Measurements from ENCODE around the gene MRM3.

Gene MRM3

DNA sequence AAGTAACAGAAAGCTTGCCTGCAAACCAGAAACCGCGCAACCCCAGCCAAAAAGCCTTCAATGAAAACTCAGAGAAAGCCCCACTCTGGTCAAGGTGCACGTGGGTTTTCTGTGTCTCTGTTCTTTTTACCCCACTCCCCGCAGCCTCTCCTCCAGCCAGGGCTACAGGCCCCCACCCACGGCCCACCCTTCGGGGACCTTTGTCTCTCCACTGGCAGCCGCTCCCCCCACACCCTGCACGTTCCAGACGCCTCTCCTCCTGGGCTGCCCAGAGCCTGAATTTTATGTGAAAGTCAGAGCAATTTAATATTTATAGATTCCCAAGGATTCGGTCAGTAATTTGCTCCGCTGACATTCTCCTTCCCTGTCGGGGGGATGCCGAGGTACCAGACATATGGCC is 24.2 kb downstream of the MRM3 start:
- TF ChIP-seq ZNF530 (tag by site-specific recombination; IDR thresholded peaks at IDR 0.05; ENCODE audit: low read depth), result no peak
- no peak for TF ChIP-seq ZNF112 (tag by site-specific recombination; IDR thresholded peaks at IDR 0.05)
- no peak for TF ChIP-seq ZNF350 (tag by site-specific recombination; IDR thresholded peaks at IDR 0.05)
- no peak for TF ChIP-seq ZNF707 (tag by site-specific recombination; IDR thresholded peaks at IDR 0.05)
- TF ChIP-seq, protein P1, sequence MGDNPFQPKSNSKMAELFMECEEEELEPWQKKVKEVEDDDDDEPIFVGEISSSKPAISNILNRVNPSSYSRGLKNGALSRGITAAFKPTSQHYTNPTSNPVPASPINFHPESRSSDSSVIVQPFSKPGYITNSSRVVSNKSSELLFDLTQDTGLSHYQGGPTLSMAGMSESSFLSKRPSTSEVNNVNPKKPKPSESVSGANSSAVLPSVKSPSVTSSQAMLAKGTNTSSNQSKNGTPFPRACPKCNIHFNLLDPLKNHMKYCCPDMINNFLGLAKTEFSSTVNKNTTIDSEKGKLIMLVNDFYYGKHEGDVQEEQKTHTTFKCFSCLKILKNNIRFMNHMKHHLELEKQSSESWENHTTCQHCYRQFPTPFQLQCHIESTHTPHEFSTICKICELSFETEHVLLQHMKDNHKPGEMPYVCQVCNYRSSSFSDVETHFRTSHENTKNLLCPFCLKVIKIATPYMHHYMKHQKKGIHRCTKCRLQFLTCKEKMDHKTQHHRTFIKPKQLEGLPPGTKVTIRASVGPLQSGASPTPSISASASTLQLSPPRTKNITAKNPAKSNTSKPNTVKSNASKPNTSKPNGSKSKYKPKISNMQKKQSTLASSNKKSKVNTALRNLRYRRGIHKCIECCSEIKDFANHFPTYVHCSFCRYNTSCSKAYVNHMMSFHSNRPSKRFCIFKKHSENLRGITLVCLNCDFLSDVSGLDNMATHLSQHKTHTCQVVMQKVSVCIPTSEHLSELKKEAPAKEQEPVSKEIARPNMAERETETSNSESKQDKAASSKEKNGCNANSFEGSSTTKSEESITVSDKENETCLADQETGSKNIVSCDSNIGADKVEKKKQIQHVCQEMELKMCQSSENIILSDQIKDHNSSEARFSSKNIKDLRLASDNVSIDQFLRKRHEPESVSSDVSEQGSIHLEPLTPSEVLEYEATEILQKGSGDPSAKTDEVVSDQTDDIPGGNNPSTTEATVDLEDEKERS (tag by site-specific recombination; IDR thresholded peaks at IDR 0.05), result no peak
- ChIA-PET POLR2A (no interaction called here), CTCF (no interaction called here)
- no peaks in the 10 kb centered on the region for H3K4me1 ChIP-seq (ENCODE audit: control insufficient read depth, insufficient read depth, low read length)
- no peak overlapping the region for H3K4me3 ChIP-seq (ENCODE audit: low read depth, low read length)
- no peak overlapping the region for H3K27ac ChIP-seq (ENCODE audit: extremely low read depth, low read depth, low read length)
- no peaks in the 10 kb centered on the region for H3K9me3 ChIP-seq (ENCODE audit: control insufficient read depth, insufficient read depth, low read depth, low read length)
- H3K36me3 ChIP-seq (ENCODE audit: control insufficient read depth in 2 of 2, insufficient read depth in 1 of 2, low read length in 2 of 2), result peaks cover 0 to 14% of the 10 kb centered on the region in 2 experiments; a peak in 1 of 3 replicates

DNA sequence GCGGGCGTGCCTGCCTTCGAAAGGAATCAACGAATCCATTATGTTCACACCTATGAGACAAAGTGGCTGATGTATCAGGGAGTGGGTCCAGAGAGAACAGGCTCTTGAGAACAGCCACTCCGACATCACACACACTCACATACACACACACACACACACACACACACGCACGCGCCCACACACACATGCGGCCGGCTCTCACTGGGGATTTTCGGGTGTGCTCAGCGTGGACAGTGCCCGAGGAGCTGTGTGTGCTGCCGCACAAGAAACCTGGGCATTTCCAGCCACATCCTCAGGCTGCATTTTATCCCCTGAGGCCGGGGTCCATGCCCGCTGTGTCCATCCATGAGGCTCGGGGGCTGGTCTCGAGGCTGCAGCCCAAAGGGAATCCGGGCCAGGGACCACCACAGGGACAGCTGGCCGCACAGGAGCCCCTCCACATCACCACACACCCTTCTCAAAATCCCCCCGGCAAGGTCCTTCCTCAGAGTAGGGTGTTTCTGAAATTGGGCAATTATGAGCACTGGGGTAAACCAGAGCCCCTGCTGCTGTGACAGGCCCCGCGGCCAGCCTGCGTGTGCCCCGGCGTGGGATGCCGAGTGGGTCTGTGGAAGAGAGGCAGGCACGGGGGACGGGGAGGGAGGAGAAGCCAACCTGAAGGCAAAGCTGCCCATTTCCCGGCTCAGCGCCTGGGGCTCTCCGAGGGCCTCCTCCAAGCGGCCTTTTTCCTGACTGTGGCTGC is 24.8 kb downstream of the MRM3 start:
- POLR2A ChIA-PET, result no interaction called here
- Histone ChIP-seq H3K36me3 (ENCODE audit: control insufficient read depth in 2 of 2, insufficient read depth in 1 of 2, low read length in 2 of 2) (peaks cover 0 to 14% of the 10 kb centered on the region in 2 experiments; a peak in 1 of 3 replicates), H3K4me3 (ENCODE audit: low read depth, low read length) (no peak overlapping the region), H3K4me1 (ENCODE audit: control insufficient read depth, insufficient read depth, low read length) (no peaks in the 10 kb centered on the region), H3K9me3 (ENCODE audit: control insufficient read depth, insufficient read depth, low read depth, low read length) (no peaks in the 10 kb centered on the region), H3K27ac (ENCODE audit: extremely low read depth, low read depth, low read length) (no peak overlapping the region)
- TF ChIP-seq ZFHX2 (tag by site-specific recombination; conservative IDR thresholded peaks at IDR 0.05) (peak; percentile 56), ZNF341 (tag by site-specific recombination; IDR thresholded peaks at IDR 0.05; ENCODE audit: low read depth) (peak; percentile 47)
- TF ChIP-seq, protein P2, sequence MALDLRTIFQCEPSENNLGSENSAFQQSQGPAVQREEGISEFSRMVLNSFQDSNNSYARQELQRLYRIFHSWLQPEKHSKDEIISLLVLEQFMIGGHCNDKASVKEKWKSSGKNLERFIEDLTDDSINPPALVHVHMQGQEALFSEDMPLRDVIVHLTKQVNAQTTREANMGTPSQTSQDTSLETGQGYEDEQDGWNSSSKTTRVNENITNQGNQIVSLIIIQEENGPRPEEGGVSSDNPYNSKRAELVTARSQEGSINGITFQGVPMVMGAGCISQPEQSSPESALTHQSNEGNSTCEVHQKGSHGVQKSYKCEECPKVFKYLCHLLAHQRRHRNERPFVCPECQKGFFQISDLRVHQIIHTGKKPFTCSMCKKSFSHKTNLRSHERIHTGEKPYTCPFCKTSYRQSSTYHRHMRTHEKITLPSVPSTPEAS (tag by site-specific recombination; IDR thresholded peaks at IDR 0.05), result peak; percentile 75
- TF ChIP-seq, protein P3, sequence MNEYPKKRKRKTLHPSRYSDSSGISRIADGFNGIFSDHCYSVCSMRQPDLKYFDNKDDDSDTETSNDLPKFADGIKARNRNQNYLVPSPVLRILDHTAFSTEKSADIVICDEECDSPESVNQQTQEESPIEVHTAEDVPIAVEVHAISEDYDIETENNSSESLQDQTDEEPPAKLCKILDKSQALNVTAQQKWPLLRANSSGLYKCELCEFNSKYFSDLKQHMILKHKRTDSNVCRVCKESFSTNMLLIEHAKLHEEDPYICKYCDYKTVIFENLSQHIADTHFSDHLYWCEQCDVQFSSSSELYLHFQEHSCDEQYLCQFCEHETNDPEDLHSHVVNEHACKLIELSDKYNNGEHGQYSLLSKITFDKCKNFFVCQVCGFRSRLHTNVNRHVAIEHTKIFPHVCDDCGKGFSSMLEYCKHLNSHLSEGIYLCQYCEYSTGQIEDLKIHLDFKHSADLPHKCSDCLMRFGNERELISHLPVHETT (tag by site-specific recombination; IDR thresholded peaks at IDR 0.05), result no peak
- CTCF ChIA-PET, result no interaction called here

DNA sequence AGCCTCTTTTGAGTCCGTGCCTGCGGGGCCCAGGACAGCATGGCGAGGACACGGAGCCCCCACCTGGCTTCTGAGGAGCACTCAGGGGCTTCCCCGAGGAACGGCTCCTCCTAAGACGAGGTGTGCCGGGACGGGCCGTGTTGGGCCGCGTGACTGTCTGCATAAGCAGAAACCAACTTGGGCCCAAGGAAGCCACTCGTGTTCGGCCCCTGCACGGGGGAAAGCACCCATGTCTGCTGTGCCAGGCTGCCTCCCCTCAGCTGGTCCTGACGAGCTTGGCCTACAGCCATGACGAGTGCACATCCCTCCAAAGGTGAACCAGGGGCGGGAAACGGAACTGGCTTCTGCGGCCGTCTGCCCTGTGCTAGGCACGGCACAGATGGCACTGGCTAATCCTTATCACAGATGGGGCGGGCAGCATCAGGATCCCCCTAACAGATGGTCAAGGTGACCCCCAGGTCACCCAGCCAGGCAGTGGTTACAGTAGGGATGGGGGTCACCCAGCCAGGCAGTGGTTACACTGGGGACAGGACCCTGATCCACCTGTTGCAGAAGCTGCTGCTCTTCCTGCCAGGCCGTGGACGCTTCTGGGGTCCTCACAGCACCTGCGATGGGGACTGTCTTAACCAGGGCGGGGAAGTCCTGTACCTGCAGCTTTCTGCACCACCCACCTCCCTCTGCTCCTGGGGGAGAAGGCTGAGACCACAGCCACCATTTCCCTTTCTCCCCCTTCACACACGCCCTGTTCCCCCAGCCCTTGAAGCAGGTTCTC is 25.6 kb downstream of the MRM3 start:
- no peak overlapping the region for H3K27ac ChIP-seq (ENCODE audit: extremely low read depth, low read depth, low read length)
- CTCF ChIA-PET, result interaction anchor here (0.6 kb wide), 1 partner anchor 80 kb away, joined by 3 read pairs; no protein-coding TSS in a partner anchor

More for the DNA sequence above, 25.6 kb downstream of the MRM3 start:
- H3K9me3 ChIP-seq (ENCODE audit: control insufficient read depth, insufficient read depth, low read depth, low read length), result no peaks in the 10 kb centered on the region
- H3K4me3 ChIP-seq (ENCODE audit: low read depth, low read length), result no peak overlapping the region
- peaks cover 4 to 20% of the 10 kb centered on the region in 2 experiments; a peak in 2 of 3 replicates for H3K36me3 ChIP-seq (ENCODE audit: control insufficient read depth in 2 of 2, insufficient read depth in 1 of 2, low read length in 2 of 2)
- H3K4me1 ChIP-seq (ENCODE audit: control insufficient read depth, insufficient read depth, low read length), result no peaks in the 10 kb centered on the region
- TF ChIP-seq SCRT2 (tag by site-specific recombination; IDR thresholded peaks at IDR 0.05), result peak; percentile 95
- TF ChIP-seq, protein P4, sequence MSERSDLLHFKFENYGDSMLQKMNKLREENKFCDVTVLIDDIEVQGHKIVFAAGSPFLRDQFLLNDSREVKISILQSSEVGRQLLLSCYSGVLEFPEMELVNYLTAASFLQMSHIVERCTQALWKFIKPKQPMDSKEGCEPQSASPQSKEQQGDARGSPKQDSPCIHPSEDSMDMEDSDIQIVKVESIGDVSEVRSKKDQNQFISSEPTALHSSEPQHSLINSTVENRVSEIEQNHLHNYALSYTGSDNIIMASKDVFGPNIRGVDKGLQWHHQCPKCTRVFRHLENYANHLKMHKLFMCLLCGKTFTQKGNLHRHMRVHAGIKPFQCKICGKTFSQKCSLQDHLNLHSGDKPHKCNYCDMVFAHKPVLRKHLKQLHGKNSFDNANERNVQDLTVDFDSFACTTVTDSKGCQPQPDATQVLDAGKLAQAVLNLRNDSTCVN (tag by site-specific recombination; optimal IDR thresholded peaks at IDR 0.05), result no peak
- peak; percentile 70 for TF ChIP-seq SCRT1 (tag by site-specific recombination; IDR thresholded peaks at IDR 0.05; ENCODE audit: borderline replicate concordance)
- no peak for TF ChIP-seq ZNF114 (tag by site-specific recombination; IDR thresholded peaks at IDR 0.05)
- POLR2A ChIA-PET, result no interaction called here

Data from HEK293 (cell line).